Germinal center (tissue), 1 donor: ENCODE results near the gene SCFD2.

Experiments used
- DNase-seq: peaks from one replicate; pipeline ENCODE4 v3.0.0; 2012; ENCODE audit warnings: mixed read lengths, low spot score

SCFD2 gene

GRCh38 chr4:52983563-52984303 is 382.1 kb downstream of the SCFD2 start:
- DNase-seq = peak; percentile 44

- DNase-seq = no peak
These were observed 382.9 kb downstream of the SCFD2 start for GRCh38 chr4:52982946-52983340.

DNA sequence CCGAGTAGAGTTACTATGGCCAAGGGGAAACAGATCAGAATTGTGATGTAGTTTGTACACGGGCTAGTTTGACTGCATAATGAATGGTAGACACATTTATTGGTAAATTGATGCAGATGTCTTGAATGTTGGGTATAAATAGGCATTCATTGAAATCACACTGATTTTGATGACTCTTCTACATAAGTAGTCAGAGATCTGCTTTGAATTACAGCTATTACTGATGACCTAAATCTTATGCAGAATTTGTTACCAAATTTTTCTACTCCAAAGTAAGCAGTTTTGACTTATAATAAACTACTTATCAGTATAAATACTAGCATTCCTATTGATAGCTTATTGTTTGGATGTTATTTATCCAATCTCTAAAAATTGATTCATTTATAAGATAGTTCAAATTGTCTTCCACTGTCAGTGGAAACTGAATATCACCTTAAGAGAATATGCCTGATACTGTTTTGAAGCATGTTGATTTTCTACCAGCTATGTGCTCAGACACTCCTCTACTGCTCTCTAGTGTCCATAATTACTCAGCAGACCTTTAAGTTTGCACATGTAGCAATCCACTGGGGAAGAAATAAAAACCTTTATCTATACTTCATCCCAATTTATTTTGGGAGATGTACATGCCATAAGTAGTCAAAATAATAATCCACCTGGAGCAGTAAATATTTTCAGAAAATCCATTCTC is 383.5 kb downstream of the SCFD2 start:
- no peak for DNase-seq

- DNase-seq = no peak
These were observed 385.9 kb downstream of the SCFD2 start for GRCh38 chr4:52979821-52980590.

DNA sequence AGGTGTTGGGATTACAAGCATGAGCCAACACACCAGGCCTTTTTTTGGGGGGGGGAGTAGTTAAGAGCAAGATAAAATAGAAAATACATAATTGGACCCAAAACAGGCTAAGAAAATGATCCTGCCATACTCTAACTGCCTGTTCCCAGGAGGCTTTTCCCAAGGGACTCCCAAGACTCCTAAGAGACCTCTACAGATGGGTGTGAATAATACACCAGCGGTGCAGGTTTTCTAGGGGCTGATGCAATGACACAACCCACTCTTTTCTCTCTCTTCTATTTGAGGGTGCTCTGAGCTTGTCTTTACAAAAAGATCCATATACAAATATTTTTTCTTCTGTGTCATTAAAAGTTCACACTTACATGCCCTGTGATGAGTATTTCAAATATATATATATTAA is 386.8 kb downstream of the SCFD2 start:
- DNase-seq = no peak

DNA sequence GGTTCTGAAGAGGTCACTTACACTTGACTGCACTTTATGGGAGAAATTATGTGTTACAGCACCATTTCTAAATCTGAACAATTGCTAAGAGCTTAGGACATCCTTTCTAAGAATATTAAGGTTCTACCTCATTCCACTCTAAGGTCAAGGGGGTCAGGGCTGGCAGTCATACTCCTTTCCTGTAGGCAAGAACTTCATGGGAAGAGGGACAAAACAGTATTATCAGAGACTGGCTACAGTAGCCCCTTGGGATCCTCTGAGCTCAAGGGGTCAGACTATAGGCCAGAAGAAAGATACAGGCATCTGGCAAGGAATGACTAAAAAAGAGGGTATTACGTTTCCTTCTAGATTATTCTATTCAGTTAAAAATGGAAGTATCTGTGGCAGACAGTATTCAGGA is 388.6 kb downstream of the SCFD2 start:
- no peak for DNase-seq

DNA sequence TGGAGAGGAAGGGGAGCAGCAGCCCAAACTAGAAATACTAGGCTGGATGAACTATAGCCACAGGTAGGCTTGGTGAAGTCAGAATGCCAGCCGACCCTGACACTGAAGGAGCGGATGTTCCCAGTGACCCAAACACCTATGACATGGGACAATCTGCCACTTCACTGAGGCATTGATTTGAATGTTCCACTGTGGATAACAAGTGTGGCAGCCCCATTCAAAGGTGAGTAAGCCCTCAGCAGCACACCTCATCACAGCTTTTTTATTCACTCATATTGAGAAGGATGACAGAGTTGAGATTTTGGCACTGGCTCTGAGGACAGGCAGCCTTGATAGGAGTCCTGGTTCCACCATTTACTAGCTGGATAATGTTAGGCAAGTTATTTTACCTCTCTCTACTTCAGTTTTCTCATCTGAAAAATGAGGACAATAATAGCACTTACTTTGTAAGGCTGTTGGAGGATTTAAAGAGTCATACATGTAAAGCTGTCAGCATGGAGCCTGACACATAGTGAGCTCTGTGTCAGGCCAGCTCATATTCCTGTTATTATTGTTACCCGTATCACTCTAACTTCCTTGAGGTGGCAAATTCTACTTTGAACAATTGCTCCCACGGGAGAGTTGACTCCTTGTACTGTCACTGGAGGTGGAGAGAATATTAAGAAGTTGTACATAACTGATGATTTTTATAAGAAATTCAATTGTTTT is 389.2 kb downstream of the SCFD2 start:
- DNase-seq = no peak

GRCh38 chr4:52968691-52969090 is 397.2 kb downstream of the SCFD2 start:
- no peak for DNase-seq

DNA sequence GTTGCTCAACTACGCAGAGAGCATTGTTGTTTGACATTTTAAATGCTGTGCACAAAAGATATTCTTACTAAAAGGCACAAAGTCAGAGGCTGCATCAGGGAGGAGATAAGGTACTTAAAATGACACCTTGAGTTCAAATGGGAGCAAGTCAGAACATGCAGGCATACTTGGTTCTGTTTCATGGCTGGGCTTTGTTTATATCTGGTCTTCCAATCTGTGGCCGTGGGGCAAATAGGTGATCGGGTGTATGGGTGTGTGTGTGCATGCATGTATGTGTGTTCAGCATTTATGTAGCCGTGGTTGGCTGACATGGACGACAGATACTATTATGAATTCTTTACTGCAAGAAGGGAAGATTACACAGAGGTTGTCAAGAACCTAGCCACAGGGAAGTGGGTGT is 397.6 kb downstream of the SCFD2 start:
- DNase-seq = no peak

DNA sequence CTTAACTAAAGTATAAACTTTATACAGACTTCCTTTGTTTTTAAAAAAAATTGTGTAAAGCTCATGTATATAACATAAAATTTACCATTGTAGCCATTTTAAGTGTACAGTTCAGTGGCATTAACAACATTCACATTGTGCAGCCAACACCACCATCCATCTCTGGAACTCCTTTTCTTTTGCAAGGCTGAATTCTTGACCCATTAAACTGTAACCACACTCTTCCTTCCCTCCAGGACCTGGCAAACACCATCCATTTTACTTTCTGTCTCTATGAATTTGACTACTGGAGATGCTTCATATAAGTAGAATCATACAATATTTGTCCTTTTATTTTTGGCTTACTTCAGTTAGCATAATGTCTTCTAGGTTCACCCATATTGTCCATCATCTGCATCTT is 399.1 kb downstream of the SCFD2 start:
- no peak for DNase-seq

DNA sequence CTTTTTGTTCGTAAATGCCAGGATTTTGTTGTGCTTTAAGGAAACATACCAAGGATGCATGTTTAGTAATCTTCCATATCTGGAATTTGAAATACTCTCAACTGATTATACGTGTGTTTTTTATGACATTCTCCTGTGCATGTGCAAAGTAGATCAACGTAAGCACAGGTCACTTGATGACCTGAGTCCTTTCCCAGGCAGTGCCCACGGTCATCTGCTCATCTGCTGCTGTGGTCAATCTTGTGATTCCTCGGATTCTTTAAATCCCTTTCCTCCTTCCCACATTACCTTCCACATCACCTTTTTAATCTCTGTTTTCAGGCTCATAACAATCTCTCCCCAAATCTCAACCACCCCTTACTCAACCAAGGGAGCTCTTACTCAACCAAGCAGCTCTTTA is 399.7 kb downstream of the SCFD2 start:
- DNase-seq = no peak

DNA sequence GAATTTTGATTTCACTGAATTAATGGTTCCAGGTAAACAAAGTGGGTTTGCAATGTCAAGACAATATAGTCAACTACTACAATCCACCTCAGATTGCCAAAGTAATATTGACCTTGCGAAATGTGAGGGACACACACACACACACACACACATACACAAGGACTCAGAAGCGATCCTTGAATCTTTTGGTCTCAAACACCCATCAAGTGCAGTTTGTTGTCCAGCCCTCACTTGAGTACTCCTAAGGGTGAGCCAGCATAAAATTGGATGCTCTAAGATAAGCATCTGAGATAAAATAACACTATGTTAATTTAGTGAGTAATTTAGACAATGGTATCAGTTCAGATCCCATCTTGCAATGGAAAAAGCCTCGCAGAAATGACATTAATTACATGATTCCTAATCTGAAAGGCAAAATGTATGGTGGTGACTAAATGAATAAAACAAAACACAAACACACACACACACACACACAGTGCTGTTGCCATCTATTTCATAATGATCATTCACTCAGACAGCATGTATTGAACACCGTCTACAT is 401.2 kb downstream of the SCFD2 start:
- DNase-seq = no peak

DNA sequence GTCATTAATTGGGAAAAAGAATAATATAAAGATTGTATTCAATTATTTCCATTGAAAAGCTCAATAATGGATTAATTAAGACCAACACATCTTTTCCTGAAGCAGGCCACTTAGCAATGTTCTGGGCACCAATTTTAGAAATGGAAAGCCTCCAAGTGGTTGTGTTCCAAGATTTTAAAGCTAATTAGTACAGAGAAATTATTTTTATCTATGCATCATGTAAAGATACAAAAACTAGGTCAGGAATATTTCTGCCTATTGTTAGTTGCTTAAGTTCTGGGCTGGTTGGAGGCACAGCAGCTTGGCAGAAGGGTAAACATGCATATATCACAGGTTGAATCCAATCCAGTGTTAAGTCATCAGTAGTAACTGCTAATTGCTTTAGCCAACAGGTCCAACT is 401.9 kb downstream of the SCFD2 start:
- no peak for DNase-seq

DNA sequence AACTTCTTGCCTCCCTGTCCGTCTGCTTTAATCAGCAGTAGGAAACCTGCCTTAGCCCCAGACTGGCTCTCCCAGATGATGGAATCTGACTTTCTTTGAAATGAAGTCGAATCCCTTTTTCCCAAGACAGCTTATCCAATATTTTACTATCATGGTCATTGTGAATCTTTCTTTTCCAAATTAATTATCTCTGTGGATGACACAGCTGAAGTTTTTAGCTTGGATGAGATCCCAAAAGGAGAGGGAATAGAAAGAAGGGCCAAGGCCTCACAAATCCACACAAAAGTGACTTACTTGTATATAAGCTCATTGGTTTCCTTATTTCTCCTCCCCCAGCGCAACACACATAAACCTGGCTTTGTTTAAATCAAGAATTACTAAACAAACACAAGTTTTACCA is 403.1 kb downstream of the SCFD2 start:
- no peak for DNase-seq

DNA sequence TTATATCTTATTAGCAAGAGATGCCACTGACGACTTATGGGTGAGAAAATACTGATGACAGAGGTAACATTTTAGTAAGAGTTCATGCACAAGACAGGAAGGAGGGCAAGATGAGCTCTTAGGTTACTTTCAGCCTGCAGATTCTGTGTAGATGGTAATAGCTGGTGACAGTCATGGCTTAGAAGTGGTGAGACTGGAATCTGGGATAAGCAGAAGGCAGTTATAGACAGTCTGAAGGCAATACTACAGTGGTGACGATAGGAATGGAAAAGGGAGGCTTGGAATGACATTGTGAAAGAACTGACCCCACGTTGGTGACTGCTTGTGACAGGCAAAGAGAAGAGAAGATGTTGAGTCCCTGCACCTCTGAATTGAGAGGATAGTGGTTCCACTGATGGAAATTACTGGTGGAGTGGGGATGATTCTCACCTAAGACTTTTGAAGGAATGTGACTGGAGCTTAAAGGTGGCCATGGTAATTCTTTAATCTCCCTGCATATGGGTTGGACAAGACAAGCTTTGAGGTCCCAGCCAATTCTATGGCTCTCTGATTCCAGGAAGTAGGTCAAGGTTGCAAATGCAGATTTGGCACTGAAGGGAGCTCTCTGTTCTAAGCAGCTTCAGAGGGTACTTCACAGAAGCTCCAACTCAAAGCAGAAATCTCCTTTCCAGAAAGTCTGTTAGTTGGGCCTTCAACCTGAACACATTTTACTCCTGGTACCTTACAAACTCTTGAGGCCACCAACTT is 404.0 kb downstream of the SCFD2 start:
- DNase-seq = no peak

DNA sequence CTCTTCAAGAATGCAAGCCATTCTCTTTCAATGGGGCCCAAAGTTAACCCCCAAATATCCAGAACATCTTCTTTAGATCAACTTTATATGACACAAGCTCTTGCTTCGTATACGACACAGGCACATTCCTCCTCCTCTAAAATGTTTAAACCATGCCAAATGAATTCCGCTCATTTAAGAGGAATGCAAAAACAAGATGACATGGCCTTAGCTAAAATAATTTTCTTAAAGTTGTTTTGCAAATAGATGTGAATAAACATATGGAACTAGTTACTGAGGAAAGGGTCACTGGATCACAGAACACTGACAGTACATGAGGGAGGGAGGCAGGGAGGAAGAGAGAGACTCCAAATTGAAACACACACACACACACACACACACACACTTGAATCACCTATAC is 406.3 kb downstream of the SCFD2 start:
- DNase-seq = no peak

- DNase-seq = no peak
These were observed 407.8 kb downstream of the SCFD2 start for GRCh38 chr4:52957835-52958631.

DNA sequence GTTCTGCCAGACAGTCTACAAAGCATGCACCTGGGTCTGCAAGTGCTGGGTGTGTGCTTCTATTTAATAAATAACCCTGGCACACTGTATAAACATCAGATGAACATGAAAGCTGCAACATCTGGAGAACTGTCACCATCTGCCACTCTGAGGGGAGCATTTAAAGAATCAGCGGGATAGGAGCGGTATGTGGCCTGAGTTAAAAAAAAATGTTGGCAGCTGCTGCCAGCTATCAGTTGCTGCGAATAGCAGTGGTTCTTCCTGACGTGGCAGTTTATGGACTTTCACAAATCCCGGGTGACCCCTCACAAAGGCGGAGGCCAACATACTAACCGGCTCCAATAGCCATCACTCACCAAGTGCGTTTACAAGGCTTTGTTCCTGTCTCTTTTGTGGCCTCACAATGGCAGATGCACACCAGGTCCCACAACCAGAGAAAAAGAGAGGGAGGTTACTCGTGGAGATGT is 408.6 kb downstream of the SCFD2 start:
- DNase-seq = no peak

GRCh38 chr4:52956691-52957090 is 409.2 kb downstream of the SCFD2 start:
- DNase-seq = no peak

GRCh38 chr4:52954560-52955170 is 411.2 kb downstream of the SCFD2 start:
- DNase-seq = no peak
